Skeletal muscle tissue (tissue), 4 donors: Measurements from ENCODE around the gene JAKMIP1. TPM values are rescaled to one million over a fixed set of nuclear protein-coding genes. Genes with fewer than 3 reads are reported as not detected.

ENCODE experiments used
- H3K27ac ChIP-seq: one replicate; pipeline ENCODE4 v1.7.0; 2013; ENCODE audit warnings: mild to moderate bottlenecking, low read depth, low read length, inconsistent platforms
- H3K27me3 ChIP-seq, 3 donors: one replicate each; pipeline ENCODE4 v1.7.0; 2013; ENCODE audit warnings: low read length in 3 of 3; ENCODE audit not compliant: control insufficient read depth in 3 of 3, insufficient read depth in 3 of 3
- H3K36me3 ChIP-seq, 3 donors: one replicate each; pipeline ENCODE4 v1.7.0; 2013; ENCODE audit warnings: low read length in 3 of 3; ENCODE audit not compliant: control insufficient read depth in 3 of 3, insufficient read depth in 3 of 3
- H3K4me1 ChIP-seq, 3 donors: one replicate each; pipeline ENCODE4 v1.7.0; 2013; ENCODE audit warnings: low read length in 3 of 3, mild to moderate bottlenecking in 3 of 3; ENCODE audit not compliant: control insufficient read depth in 3 of 3, insufficient read depth in 3 of 3
- H3K4me3 ChIP-seq, 3 donors: one replicate each; pipeline ENCODE4 v1.7.0; 2013; ENCODE audit warnings: low read length in 3 of 3
- H3K9ac ChIP-seq, 3 donors: one replicate each; pipeline ENCODE4 v1.7.0; 2013; ENCODE audit warnings: low read length in 3 of 3, mild to moderate bottlenecking in 3 of 3, moderate library complexity in 2 of 3, low read depth in 1 of 3
- H3K9me3 ChIP-seq, 3 donors: one replicate each; pipeline ENCODE4 v1.7.0; 2013; ENCODE audit warnings: low read length in 3 of 3; ENCODE audit not compliant: control insufficient read depth in 3 of 3
- total RNA-seq: library from RNA; depleted of rRNA; stranded (reverse); fragments of >200 nt; gene quantifications from one replicate; pipeline ENCODE4 v1.2.3, GENCODE V29; 2014
- donor health status: Osteomylitis.

Gene JAKMIP1
- total RNA-seq, 1 donor from 2014 or later: not detected

GRCh38 chr4:6043188-6043587 lies 157.2 kb downstream of the JAKMIP1 start:
- peaks cover 19 to 56% (median 35%) of the 10 kb centered on the region in 3 donors for H3K27me3 ChIP-seq

DNA sequence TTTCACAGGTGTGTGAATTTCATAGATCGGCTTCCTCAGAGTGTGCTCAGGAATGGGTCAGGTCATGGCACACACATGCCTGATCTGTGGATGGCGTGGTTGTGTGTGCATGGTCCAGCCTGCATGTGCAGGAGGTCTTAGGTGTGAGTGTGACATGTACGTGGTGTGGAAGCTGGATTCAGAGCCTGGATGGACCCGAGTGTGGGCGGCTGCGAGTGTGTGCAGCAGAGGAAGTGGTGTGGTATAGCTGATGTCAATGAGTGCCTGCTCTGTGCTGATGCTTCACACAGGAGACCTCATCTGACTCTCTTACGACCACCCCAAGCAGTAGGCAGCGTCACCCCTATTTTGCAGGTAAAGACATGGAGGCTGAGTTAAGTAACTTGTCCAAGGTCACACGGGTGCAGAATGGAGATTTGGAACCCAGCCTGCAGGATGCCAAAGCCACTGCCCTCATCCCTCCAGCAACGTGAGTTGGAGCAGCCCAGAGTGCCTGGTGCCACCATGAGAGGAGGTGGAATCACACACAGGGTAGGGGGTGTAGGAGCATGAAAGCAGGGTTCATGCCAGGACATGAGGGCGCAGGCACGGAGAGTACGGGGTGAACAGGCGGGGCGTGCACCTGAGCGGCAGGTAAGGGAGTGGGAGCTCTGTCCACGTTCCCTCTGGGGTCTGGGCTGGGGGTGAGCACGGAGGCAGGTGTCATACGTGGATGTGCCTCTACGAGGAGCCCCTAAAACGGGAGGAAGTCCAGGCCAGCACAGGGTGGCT lies 157.9 kb downstream of the JAKMIP1 start:
- Histone ChIP-seq H3K4me1 (no peaks in the 10 kb centered on the region), H3K27ac (no peak overlapping the region), H3K36me3 (no peaks in the 10 kb centered on the region), H3K27me3 (peaks cover 19 to 56% (median 35%) of the 10 kb centered on the region in 3 donors), H3K4me3 (no peak overlapping the region), H3K9me3 (no peaks in the 10 kb centered on the region), H3K9ac (no peak overlapping the region)

More at GRCh38 chr4:6043188-6043587, 157.2 kb downstream of the JAKMIP1 start:
- H3K4me1 ChIP-seq: no peaks in the 10 kb centered on the region
- H3K36me3 ChIP-seq: no peaks in the 10 kb centered on the region
- H3K9ac ChIP-seq: no peak overlapping the region
- no peak overlapping the region for H3K4me3 ChIP-seq
- no peak overlapping the region for H3K27ac ChIP-seq
- H3K9me3 ChIP-seq: no peaks in the 10 kb centered on the region

GRCh38 chr4:6041800-6042199 lies 158.5 kb downstream of the JAKMIP1 start:
- no peak overlapping the region for H3K4me3 ChIP-seq
- H3K9ac ChIP-seq: no peak overlapping the region
- H3K9me3 ChIP-seq: no peaks in the 10 kb centered on the region
- H3K36me3 ChIP-seq: no peaks in the 10 kb centered on the region
- H3K27me3 ChIP-seq: peaks cover 13 to 49% (median 32%) of the 10 kb centered on the region in 3 donors
- no peaks in the 10 kb centered on the region for H3K4me1 ChIP-seq
- no peak overlapping the region for H3K27ac ChIP-seq

- H3K27ac ChIP-seq: no peak overlapping the region
- H3K4me1 ChIP-seq: no peaks in the 10 kb centered on the region
- no peak overlapping the region for H3K9ac ChIP-seq
- no peaks in the 10 kb centered on the region for H3K9me3 ChIP-seq
- H3K4me3 ChIP-seq: no peak overlapping the region
- peaks cover 6 to 24% (median 21%) of the 10 kb centered on the region in 3 donors for H3K27me3 ChIP-seq
- no peaks in the 10 kb centered on the region for H3K36me3 ChIP-seq
Measured at GRCh38 chr4:6038711-6039110, 161.6 kb downstream of the JAKMIP1 start.

- peaks cover 0 to 7% (median 2%) of the 10 kb centered on the region in 3 donors for H3K27me3 ChIP-seq
- no peak overlapping the region for H3K4me3 ChIP-seq
- no peak overlapping the region for H3K9ac ChIP-seq
- H3K36me3 ChIP-seq: no peaks in the 10 kb centered on the region
- H3K27ac ChIP-seq: no peak overlapping the region
- no peaks in the 10 kb centered on the region for H3K9me3 ChIP-seq
- peaks cover 0 to 2% (median 0%) of the 10 kb centered on the region in 3 donors for H3K4me1 ChIP-seq
Measured at GRCh38 chr4:6035786-6036185, 164.6 kb downstream of the JAKMIP1 start.

DNA sequence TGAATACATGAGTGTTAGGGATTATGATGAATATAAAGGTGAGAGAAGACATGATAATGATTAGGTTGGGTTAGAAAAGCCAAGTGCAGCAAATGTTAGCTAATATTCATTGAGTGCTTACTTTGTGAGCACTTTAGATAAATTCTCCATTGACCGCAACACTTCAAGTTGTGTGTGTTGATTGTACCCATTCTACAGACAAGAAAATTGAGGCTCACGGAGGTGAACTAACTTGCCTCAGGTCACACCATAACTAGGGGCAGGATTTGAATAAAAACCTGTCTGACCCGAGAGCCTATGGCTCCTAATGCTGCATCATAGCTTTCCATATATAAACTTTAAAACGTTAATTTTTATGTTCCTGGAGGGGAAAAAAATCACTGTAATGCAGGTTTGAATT lies 167.0 kb downstream of the JAKMIP1 start:
- Histone ChIP-seq H3K4me1 (peaks cover 0 to 2% (median 0%) of the 10 kb centered on the region in 3 donors), H3K4me3 (no peak overlapping the region), H3K27ac (no peak overlapping the region), H3K36me3 (no peaks in the 10 kb centered on the region), H3K9ac (no peak overlapping the region), H3K27me3 (peaks cover 0 to 3% (median 0%) of the 10 kb centered on the region in 3 donors), H3K9me3 (no peaks in the 10 kb centered on the region)

DNA sequence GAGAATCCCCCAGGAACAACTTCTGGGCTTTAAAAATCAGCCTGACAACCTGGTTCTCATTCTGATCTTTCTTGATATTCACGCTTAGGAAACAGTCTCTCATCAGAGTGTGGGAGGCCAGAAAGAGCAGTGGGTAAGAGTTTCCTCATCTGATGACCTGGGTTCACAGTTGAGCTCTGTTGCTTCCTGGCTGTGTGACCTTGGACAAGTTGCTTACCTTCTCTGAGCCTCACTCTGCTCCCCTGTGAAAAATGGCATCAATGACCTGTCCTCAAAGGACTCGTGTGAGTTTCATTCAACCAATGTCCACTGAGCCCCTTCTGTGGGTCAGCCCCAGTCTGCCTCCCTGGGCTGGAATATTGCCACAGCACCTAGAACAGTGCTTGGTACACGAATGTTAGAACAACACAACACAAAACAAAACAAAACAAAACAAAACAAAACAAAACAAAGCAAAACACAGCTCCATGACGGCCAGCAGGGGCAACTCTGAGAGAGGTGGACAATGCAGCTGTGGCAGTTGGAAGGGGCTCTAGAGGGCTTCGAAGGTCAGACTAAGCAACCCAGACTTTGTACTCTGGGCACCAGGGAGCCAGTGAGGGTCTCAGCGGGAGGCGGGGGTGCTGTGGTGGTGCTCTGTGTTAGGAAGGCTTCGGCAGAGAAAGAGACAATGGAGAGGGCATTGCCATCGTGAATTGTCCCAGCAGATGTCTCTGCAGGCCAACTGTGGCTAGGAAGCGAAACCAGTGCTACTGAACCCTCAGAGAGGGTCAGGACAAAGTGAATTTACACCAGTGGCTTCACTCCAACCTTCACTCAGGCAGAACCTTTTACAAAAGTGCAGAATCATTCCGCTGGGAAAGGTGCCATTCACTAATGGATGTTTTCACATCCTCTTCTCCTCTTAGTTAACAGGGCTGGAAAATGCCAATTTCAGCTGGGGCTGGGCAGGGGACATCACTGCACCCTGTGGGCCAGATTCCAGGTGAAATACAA lies 167.8 kb downstream of the JAKMIP1 start:
- H3K9me3 ChIP-seq: no peaks in the 10 kb centered on the region
- no peak overlapping the region for H3K27ac ChIP-seq
- peaks cover 0 to 8% (median 0%) of the 10 kb centered on the region in 3 donors for H3K27me3 ChIP-seq
- H3K4me1 ChIP-seq: peaks cover 0 to 2% (median 0%) of the 10 kb centered on the region in 3 donors
- H3K36me3 ChIP-seq: no peaks in the 10 kb centered on the region
- no peak overlapping the region for H3K4me3 ChIP-seq
- H3K9ac ChIP-seq: no peak overlapping the region

DNA sequence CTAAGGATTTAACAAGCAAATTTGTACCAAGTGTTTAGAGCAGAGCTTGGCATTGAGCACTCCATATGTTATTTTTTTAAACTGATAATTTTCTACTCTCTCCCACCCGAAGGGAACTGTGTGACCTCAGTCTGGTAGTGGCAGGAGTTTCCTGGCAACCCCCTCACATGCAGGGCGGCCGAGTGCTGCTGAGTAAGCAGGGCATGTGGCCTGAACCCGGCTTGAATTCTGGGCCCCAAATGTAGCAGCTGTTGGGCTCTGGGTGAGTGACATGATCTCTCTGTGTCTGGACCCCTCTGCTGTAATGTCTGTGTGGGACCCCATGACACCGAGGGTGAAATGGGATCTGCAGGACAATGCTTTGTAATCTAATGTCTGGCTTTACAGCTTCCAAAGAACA lies 168.5 kb downstream of the JAKMIP1 start:
- Histone ChIP-seq H3K27ac (no peak overlapping the region), H3K4me1 (peaks cover 0 to 2% (median 0%) of the 10 kb centered on the region in 3 donors), H3K27me3 (peaks cover 0 to 8% (median 0%) of the 10 kb centered on the region in 3 donors), H3K4me3 (no peak overlapping the region), H3K9me3 (no peaks in the 10 kb centered on the region), H3K9ac (no peak overlapping the region), H3K36me3 (no peaks in the 10 kb centered on the region)

GRCh38 chr4:6030679-6031078 lies 169.7 kb downstream of the JAKMIP1 start:
- no peak overlapping the region for H3K9ac ChIP-seq
- H3K9me3 ChIP-seq: no peaks in the 10 kb centered on the region
- H3K4me1 ChIP-seq: peaks cover 0 to 2% (median 0%) of the 10 kb centered on the region in 3 donors
- H3K4me3 ChIP-seq: no peak overlapping the region
- H3K36me3 ChIP-seq: no peaks in the 10 kb centered on the region
- peaks cover 0 to 14% (median 0%) of the 10 kb centered on the region in 3 donors for H3K27me3 ChIP-seq
- H3K27ac ChIP-seq: no peak overlapping the region
